Measurements from ENCODE around the gene CABCOCO1.

CABCOCO1 gene

DNA sequence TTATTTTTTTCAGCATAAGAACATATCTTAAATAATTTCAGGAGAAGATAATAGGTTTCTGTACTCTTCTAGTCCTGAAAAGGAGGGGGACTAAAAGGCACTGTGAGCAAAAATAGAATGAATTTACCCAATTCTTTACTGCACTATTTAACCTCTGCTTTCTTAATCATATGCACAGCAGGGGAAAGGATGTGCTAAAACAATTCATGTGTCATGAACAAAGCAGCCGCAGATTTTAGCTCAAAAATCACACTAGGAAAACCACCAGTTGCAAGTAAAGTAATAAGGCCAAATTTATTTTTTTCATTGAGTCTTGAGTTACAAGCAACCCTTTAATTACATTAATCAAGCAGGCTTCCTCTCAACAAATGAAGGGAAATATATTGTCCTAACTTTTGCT is 80.1 kb downstream of the CABCOCO1 start:
- no peak overlapping the region for H3K4me3 ChIP-seq (ENCODE audit: low read length)
- no peak overlapping the region for H3K27ac ChIP-seq (ENCODE audit: low read length)
- H3K4me1 ChIP-seq (ENCODE audit: low read length): no peaks in the 10 kb centered on the region
- H3K36me3 ChIP-seq (replicated peaks; ENCODE audit: low read depth, low read length): no peaks in the 10 kb centered on the region
- no peak overlapping the region for H3K9ac ChIP-seq (ENCODE audit: low read length)
- TF ChIP-seq EZH2phosphoT487 (IDR thresholded peaks at IDR 0.05; ENCODE audit: low read depth): no peak
- TF ChIP-seq, protein P1, sequence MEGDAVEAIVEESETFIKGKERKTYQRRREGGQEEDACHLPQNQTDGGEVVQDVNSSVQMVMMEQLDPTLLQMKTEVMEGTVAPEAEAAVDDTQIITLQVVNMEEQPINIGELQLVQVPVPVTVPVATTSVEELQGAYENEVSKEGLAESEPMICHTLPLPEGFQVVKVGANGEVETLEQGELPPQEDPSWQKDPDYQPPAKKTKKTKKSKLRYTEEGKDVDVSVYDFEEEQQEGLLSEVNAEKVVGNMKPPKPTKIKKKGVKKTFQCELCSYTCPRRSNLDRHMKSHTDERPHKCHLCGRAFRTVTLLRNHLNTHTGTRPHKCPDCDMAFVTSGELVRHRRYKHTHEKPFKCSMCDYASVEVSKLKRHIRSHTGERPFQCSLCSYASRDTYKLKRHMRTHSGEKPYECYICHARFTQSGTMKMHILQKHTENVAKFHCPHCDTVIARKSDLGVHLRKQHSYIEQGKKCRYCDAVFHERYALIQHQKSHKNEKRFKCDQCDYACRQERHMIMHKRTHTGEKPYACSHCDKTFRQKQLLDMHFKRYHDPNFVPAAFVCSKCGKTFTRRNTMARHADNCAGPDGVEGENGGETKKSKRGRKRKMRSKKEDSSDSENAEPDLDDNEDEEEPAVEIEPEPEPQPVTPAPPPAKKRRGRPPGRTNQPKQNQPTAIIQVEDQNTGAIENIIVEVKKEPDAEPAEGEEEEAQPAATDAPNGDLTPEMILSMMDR (IDR thresholded peaks at IDR 0.05; ENCODE audit: low read depth, low read length): no peak
- no peaks in the 10 kb centered on the region for H3K79me2 ChIP-seq (ENCODE audit: low read length)
- no peak overlapping the region for H3K4me2 ChIP-seq (ENCODE audit: low read length)
- H4K20me1 ChIP-seq (ENCODE audit: insufficient read depth, low read length): no peaks in the 10 kb centered on the region
- H3K27me3 ChIP-seq (ENCODE audit: low read depth, low read length): no peaks in the 10 kb centered on the region
- H3K9me3 ChIP-seq (ENCODE audit: insufficient read depth, low read length): no peaks in the 10 kb centered on the region
- H2AFZ ChIP-seq (ENCODE audit: low read depth, low read length): no peak overlapping the region

DNA sequence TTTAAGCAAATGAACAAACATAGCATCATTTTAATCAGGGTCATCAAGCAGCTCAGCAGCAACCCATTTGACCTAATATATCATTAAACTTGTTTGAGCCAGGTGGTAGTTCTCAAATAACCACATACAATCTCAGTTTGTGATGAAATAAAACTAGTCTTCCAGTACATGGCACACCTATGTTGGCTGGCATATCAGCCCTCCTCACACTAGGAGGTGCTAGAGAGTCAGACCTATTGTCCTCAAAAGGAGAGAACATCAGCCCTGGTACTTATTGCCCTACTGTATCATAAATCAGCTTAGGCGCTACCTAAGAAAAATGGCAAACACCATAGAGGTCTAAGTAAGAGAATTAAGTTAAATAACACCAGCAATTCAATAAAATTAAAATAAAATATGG is 81.7 kb downstream of the CABCOCO1 start:
- Histone ChIP-seq H3K9ac (ENCODE audit: low read length) (no peak overlapping the region), H4K20me1 (ENCODE audit: insufficient read depth, low read length) (no peaks in the 10 kb centered on the region), H3K79me2 (ENCODE audit: low read length) (no peaks in the 10 kb centered on the region), H3K4me1 (ENCODE audit: low read length) (no peaks in the 10 kb centered on the region), H2AFZ (ENCODE audit: low read depth, low read length) (no peak overlapping the region), H3K27me3 (ENCODE audit: low read depth, low read length) (no peaks in the 10 kb centered on the region), H3K9me3 (ENCODE audit: insufficient read depth, low read length) (no peaks in the 10 kb centered on the region), H3K4me2 (ENCODE audit: low read length) (no peak overlapping the region), H3K36me3 (replicated peaks; ENCODE audit: low read depth, low read length) (no peaks in the 10 kb centered on the region), H3K4me3 (ENCODE audit: low read length) (no peak overlapping the region), H3K27ac (ENCODE audit: low read length) (no peak overlapping the region)
- TF ChIP-seq EZH2phosphoT487 (IDR thresholded peaks at IDR 0.05; ENCODE audit: low read depth): no peak
- TF ChIP-seq, protein P1 (IDR thresholded peaks at IDR 0.05; ENCODE audit: low read depth, low read length): peak; percentile 28; the same call in 1 of the 2 replicates

DNA sequence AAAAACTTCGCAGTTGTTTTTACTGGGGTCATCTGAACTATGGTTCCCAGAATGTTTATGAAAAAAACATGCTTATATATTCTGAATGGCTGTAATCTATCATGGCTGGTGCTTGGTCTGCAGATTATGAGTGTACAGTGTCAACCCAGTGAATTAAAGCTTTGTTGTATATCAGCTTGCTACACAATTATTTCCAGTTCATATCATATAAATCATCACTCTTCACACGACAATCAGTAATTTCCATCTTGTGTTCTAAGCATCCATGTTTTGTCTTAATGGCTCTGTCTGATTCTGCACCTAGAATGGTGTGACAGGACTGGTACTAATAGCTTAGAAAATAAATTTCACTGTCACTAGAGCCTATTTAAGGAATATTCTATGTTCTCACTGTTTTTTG is 83.6 kb downstream of the CABCOCO1 start:
- H3K27me3 ChIP-seq (ENCODE audit: low read depth, low read length): no peaks in the 10 kb centered on the region
- no peaks in the 10 kb centered on the region for H3K9me3 ChIP-seq (ENCODE audit: insufficient read depth, low read length)
- H3K9ac ChIP-seq (ENCODE audit: low read length): no peak overlapping the region
- H3K4me2 ChIP-seq (ENCODE audit: low read length): no peak overlapping the region
- no peak overlapping the region for H2AFZ ChIP-seq (ENCODE audit: low read depth, low read length)
- H3K79me2 ChIP-seq (ENCODE audit: low read length): no peaks in the 10 kb centered on the region
- TF ChIP-seq EZH2phosphoT487 (IDR thresholded peaks at IDR 0.05; ENCODE audit: low read depth): no peak
- TF ChIP-seq, protein P1 (IDR thresholded peaks at IDR 0.05; ENCODE audit: low read depth, low read length): no peak
- no peaks in the 10 kb centered on the region for H4K20me1 ChIP-seq (ENCODE audit: insufficient read depth, low read length)
- H3K4me1 ChIP-seq (ENCODE audit: low read length): peaks cover 2% of the 10 kb centered on the region
- H3K4me3 ChIP-seq (ENCODE audit: low read length): no peak overlapping the region
- no peak overlapping the region for H3K27ac ChIP-seq (ENCODE audit: low read length)
- H3K36me3 ChIP-seq (replicated peaks; ENCODE audit: low read depth, low read length): no peaks in the 10 kb centered on the region

DNA sequence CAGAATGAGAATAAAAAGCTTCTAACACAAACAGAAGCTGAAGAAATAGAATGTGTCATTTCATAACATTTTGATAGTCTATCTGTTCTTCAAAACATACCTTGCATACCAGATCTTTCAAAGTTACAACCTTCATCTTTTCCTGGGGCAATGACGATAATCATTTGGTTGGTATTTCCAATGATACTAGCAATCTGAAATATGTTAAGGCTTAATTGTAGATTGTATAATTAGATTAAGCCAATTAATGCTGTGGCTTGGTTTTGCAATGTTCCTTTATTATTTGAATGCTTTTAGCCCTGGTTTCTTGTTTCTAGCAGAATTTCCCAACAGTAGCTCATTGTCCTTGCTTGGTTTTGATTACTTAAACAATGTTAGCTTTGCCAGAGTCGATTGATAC is 84.6 kb downstream of the CABCOCO1 start:
- no peak overlapping the region for H3K4me3 ChIP-seq (ENCODE audit: low read length)
- H3K27ac ChIP-seq (ENCODE audit: low read length): no peak overlapping the region
- H3K4me1 ChIP-seq (ENCODE audit: low read length): peaks cover 12% of the 10 kb centered on the region
- no peak overlapping the region for H3K9ac ChIP-seq (ENCODE audit: low read length)
- no peaks in the 10 kb centered on the region for H3K36me3 ChIP-seq (replicated peaks; ENCODE audit: low read depth, low read length)
- H3K9me3 ChIP-seq (ENCODE audit: insufficient read depth, low read length): no peaks in the 10 kb centered on the region
- H3K27me3 ChIP-seq (ENCODE audit: low read depth, low read length): no peaks in the 10 kb centered on the region
- H2AFZ ChIP-seq (ENCODE audit: low read depth, low read length): no peak overlapping the region
- TF ChIP-seq, protein P1 (IDR thresholded peaks at IDR 0.05; ENCODE audit: low read depth, low read length): no peak
- no peak for TF ChIP-seq EZH2phosphoT487 (IDR thresholded peaks at IDR 0.05; ENCODE audit: low read depth)
- no peaks in the 10 kb centered on the region for H3K79me2 ChIP-seq (ENCODE audit: low read length)
- no peaks in the 10 kb centered on the region for H4K20me1 ChIP-seq (ENCODE audit: insufficient read depth, low read length)
- no peak overlapping the region for H3K4me2 ChIP-seq (ENCODE audit: low read length)
